B cell (primary cell): Measurements from ENCODE around the gene MINPP1. TPM values are rescaled to one million over a fixed set of nuclear protein-coding genes. Genes with fewer than 3 reads are reported as not detected.

ENCODE experiments used
- ATAC-seq: fragments of 200-7000 bp; cut with Tn5 transposase; one replicate; pipeline ENCODE4 v1.10.0; 2021; ENCODE audit warnings: low read depth, mild to moderate bottlenecking, moderate number of reproducible peaks, moderate library complexity
- CTCF ChIA-PET: fragments of 350-600 bp; sonication (Branson Sonifier 250); formaldehyde crosslinking; loops from one replicate; lab custom pipeline; 2021; ENCODE audit warnings: antibody characterized with exemption, inconsistent platforms; lab: Charles Lee
- POLR2A ChIA-PET: fragments of 350-600 bp; sonication (Branson Sonifier 250); formaldehyde crosslinking; loops from one replicate; lab custom pipeline; 2021; ENCODE audit warnings: antibody characterized with exemption; lab: Charles Lee
- DNase-seq: peaks from one replicate; pipeline ENCODE4 v3.0.0; 2013
- H2AFZ ChIP-seq: 2 replicates; pipeline ENCODE4 v1.6.1; 2012; ENCODE audit warnings: mild to moderate bottlenecking, low read depth, low read length; ENCODE audit not compliant: insufficient read depth, poor library complexity, severe bottlenecking
- H3K27ac ChIP-seq, 2 donors: 1 replicate in 1 of 2; 2 replicates in 1 of 2; pipeline ENCODE4 v1.5.1; 2012 to 2013; ENCODE audit warnings: low read length in 2 of 2, mild to moderate bottlenecking in 2 of 2, moderate library complexity in 1 of 2
- H3K27me3 ChIP-seq, 4 experiments: fragments of 200-600 bp in 1 of 4; sonication (generic) in 1 of 4; replicated peaks in 1 of 4; 1 replicate in 2 of 4; 2 replicates in 2 of 4; pipeline versions ENCODE4 v1.6.1 to v1.7.0; 2013 to 2016; ENCODE audit warnings: low read length in 3 of 4, mild to moderate bottlenecking in 2 of 4, mixed read lengths in 1 of 4, moderate library complexity in 1 of 4; ENCODE audit not compliant: insufficient read depth in 4 of 4, control insufficient read depth in 3 of 4; ENCODE audit errors: control extremely low read depth in 1 of 4
- H3K36me3 ChIP-seq, 2 experiments: replicated peaks in 1 of 2; 1 replicate in 1 of 2; 2 replicates in 1 of 2; pipeline versions ENCODE4 v1.6.1 to v1.7.1; 2013; ENCODE audit warnings: low read length in 1 of 2; ENCODE audit not compliant: insufficient read depth in 2 of 2, control insufficient read depth in 1 of 2; ENCODE audit errors: control extremely low read depth in 1 of 2, extremely low read depth in 1 of 2
- H3K4me1 ChIP-seq, 2 donors: fragments of 200-600 bp in 1 of 2; sonication (generic) in 1 of 2; 1 replicate in 1 of 2; 2 replicates in 1 of 2; pipeline versions ENCODE4 v1.5.1 to v1.6.1; 2013 to 2017; ENCODE audit warnings: low read length in 2 of 2; ENCODE audit not compliant: control insufficient read depth in 2 of 2, insufficient read depth in 2 of 2
- H3K4me2 ChIP-seq: replicated peaks from 2 replicates; pipeline ENCODE3; 2012; ENCODE audit warnings: mild to moderate bottlenecking, low read depth, low read length; ENCODE audit not compliant: poor library complexity, severe bottlenecking
- H3K4me3 ChIP-seq, 5 experiments: fragments of 200-600 bp in 1 of 5; sonication (generic) in 1 of 5; 1 replicate in 3 of 5; 2 replicates in 2 of 5; pipeline versions ENCODE4 v1.5.1 to v1.7.0; 2011 to 2016; ENCODE audit warnings: low read length in 4 of 5, mild to moderate bottlenecking in 4 of 5, low read depth in 2 of 5, control low read depth in 1 of 5, moderate library complexity in 1 of 5; ENCODE audit not compliant: insufficient read depth in 1 of 5; ENCODE audit errors: control extremely low read depth in 1 of 5, extremely low read depth in 1 of 5
- H3K79me2 ChIP-seq: fragments of 200-600 bp; sonication (generic); one replicate; pipeline ENCODE4 v1.6.0; 2016; ENCODE audit warnings: low read length; ENCODE audit not compliant: control insufficient read depth, insufficient read depth
- H3K9ac ChIP-seq: fragments of 200-600 bp; sonication (generic); 2 replicates; pipeline ENCODE4 v1.6.1; 2017; ENCODE audit warnings: mild to moderate bottlenecking, low read length, moderate library complexity
- H3K9me3 ChIP-seq, 3 donors: one replicate each; pipeline versions ENCODE4 v1.6.1 to v1.7.1; 2013; ENCODE audit warnings: low read length in 2 of 3; ENCODE audit not compliant: control insufficient read depth in 2 of 3, insufficient read depth in 1 of 3; ENCODE audit errors: control extremely low read depth in 1 of 3
- H4K20me1 ChIP-seq: 2 replicates; pipeline ENCODE4 v1.6.0; 2012; ENCODE audit warnings: mild to moderate bottlenecking, low read length; ENCODE audit not compliant: insufficient read depth, control insufficient read depth, poor library complexity, severe bottlenecking
- H3K27ac Mint-ChIP-seq: one replicate; pipeline ENCODE4 v1.8.0; 2021; ENCODE audit warnings: mixed read lengths
- H3K27me3 Mint-ChIP-seq: one replicate; pipeline ENCODE4 v1.8.0; 2021; ENCODE audit warnings: mixed read lengths
- H3K4me1 Mint-ChIP-seq: one replicate; pipeline ENCODE4 v1.8.0; 2021; ENCODE audit warnings: mixed read lengths
- H3K4me3 Mint-ChIP-seq: one replicate; pipeline ENCODE4 v1.8.0; 2021; ENCODE audit warnings: mixed read lengths
- H3K9me3 Mint-ChIP-seq: one replicate; pipeline ENCODE4 v1.8.0; 2022; ENCODE audit warnings: mixed read lengths; ENCODE audit not compliant: insufficient read depth
- CTCF ChIP-seq: fragments of 200-600 bp; IDR thresholded peaks from one replicate; pipeline ENCODE4 v1.8.0; 2022; ENCODE audit warnings: antibody characterized with exemption, mild to moderate bottlenecking
- EZH2 ChIP-seq: IDR thresholded peaks from 2 replicates; pipeline ENCODE4 v1.6.1; 2012; ENCODE audit warnings: borderline replicate concordance, low read depth, mild to moderate bottlenecking, moderate library complexity, low read length; ENCODE audit not compliant: insufficient read depth, poor library complexity, severe bottlenecking
- WGBS: methylation state at CpG from one replicate; pipeline ENCODE4 v1.1.5; 2013; ENCODE audit warnings: missing lambda C conversion rate; ENCODE audit not compliant: insufficient coverage; 5-methylcytosine and 5-hydroxymethylcytosine counted together
- intact Hi-C: fragments of 100-400 bp; cut with micrococcal nuclease; formaldehyde crosslinking; loops from one replicate; pipeline ENCODE4 v1.10.0; 2022
- polyA plus RNA-seq: library from polyadenylated mRNA; depleted of rRNA; stranded (reverse); fragments of >200 nt; gene quantifications from 2 replicates; pipeline ENCODE4 v1.2.3, GENCODE V29; 2012
- total RNA-seq, 2 donors: library from RNA; stranded (reverse); fragments of 120-200 nt in 1 of 2; gene quantifications; 1 replicate in 1 of 2; 2 replicates in 1 of 2; pipeline versions ENCODE4 v1.2.3 to v1.2.4, GENCODE V29; 2013 to 2022

Gene MINPP1
- total and polyA plus RNA-seq, 2 donors (not counting 1 experiment from before 2014, with no cell fraction given): 2.7 to 9.4 TPM

DNA sequence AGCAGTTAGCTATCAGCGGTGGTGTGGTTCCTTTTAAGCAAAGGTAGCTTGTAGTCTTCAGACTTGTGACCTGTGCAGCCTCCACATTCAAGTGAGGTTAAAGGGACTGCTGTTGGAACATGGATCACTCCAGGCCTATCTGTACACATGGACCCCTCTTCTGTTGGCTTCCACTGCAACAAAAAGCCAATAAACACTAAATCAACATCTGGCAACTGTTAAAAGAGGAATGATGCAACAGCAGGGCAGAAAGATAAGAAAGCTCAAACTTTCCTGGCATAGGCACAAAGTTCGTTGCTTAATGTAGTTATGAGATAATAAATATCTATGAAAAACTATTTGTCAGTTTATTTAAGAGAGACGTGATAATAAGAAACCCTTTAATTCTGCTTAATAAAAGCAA lies 4.0 kb upstream of the MINPP1 start:
- H3K4me3 Mint-ChIP-seq: no peak overlapping the region
- Histone ChIP-seq H3K9me3 (no peaks in the 10 kb centered on the region), H3K4me2 (no peak overlapping the region), H3K79me2 (peaks cover 6% of the 10 kb centered on the region), H3K4me3 (no peak overlapping the region), H3K9ac (no peak overlapping the region), H4K20me1 (no peaks in the 10 kb centered on the region), H3K4me1 (peaks cover 6 to 9% of the 10 kb centered on the region in 2 donors), H3K27me3 (peaks cover 0 to 4% (median 0%) of the 10 kb centered on the region in 4 experiments), H2AFZ (no peak overlapping the region), H3K36me3 (no peaks in the 10 kb centered on the region), H3K27ac (no peak overlapping the region)
- TF ChIP-seq EZH2 (no peak), CTCF (no peak)
- H3K27ac Mint-ChIP-seq: no peak overlapping the region
- intact Hi-C loops: loop anchor here (10.0 kb wide), 1 partner anchor 566 kb away; no protein-coding TSS in a partner anchor
- H3K27me3 Mint-ChIP-seq: peaks cover 25% of the 10 kb centered on the region
- 100% methylated on average over 1 of the region's 3 CpGs for WGBS
- POLR2A ChIA-PET: no interaction called here
- CTCF ChIA-PET: no interaction called here
- DNase-seq (no peak), ATAC-seq (no peak)
- peaks cover 8% of the 10 kb centered on the region for H3K4me1 Mint-ChIP-seq
- H3K9me3 Mint-ChIP-seq: no peaks in the 10 kb centered on the region

GRCh38 chr10:87503401-87503800 lies 1.3 kb upstream of the MINPP1 start:
- POLR2A ChIA-PET: no interaction called here
- H3K4me2 ChIP-seq: no peak overlapping the region
- CTCF ChIA-PET: no interaction called here

More at GRCh38 chr10:87503401-87503800, 1.3 kb upstream of the MINPP1 start:
- peak overlapping the region; percentile 90 for H3K4me3 Mint-ChIP-seq
- peaks cover 17% of the 10 kb centered on the region for H3K4me1 Mint-ChIP-seq
- Histone ChIP-seq H3K9me3 (no peaks in the 10 kb centered on the region), H3K9ac (no peak overlapping the region), H2AFZ (no peak overlapping the region), H3K36me3 (no peaks in the 10 kb centered on the region), H3K27ac (no peak overlapping the region), H3K4me3 (no peak overlapping the region), H3K27me3 (peaks cover 0 to 4% (median 0%) of the 10 kb centered on the region in 4 experiments), H3K79me2 (peaks cover 21% of the 10 kb centered on the region), H4K20me1 (no peaks in the 10 kb centered on the region), H3K4me1 (peaks cover 14 to 15% of the 10 kb centered on the region in 2 donors)
- peaks cover 13% of the 10 kb centered on the region for H3K27me3 Mint-ChIP-seq
- TF ChIP-seq CTCF: no peak
- TF ChIP-seq EZH2: no peak
- no peaks in the 10 kb centered on the region for H3K9me3 Mint-ChIP-seq
- DNase-seq (no peak), ATAC-seq (no peak)
- intact Hi-C loops: loop anchor here (10.0 kb wide), 1 partner anchor 569 kb away; no protein-coding TSS in a partner anchor
- WGBS: 96% methylated on average over 4 of the region's 8 CpGs
- no peak overlapping the region for H3K27ac Mint-ChIP-seq
